PC-3 (cell line): ENCODE data around the gene CD2. TPM values are rescaled to one million over a fixed set of nuclear protein-coding genes. Genes with fewer than 3 reads are reported as not detected.

Experiments used
- ATAC-seq: fragments of 200-7000 bp; cut with Tn5 transposase; 2 replicates; pipeline ENCODE4 v1.9.1; 2020; ENCODE audit warnings: mild to moderate bottlenecking, moderate library complexity
- BruUV-seq: library from RNA; stranded (reverse); fragments of 400-500 nt; replicated peaks from 2 replicates; lab custom pipeline; 2021; lab: Mats Ljungman, UMichigan
- CTCF ChIA-PET: fragments of 300-600 bp; sonication (Branson Sonifier 250); formaldehyde crosslinking; loops from one replicate; lab custom pipeline; 2022; ENCODE audit warnings: antibody characterized with exemption; lab: Charles Lee
- POLR2A ChIA-PET: fragments of 300-600 bp; sonication (Branson Sonifier 250); formaldehyde crosslinking; loops from one replicate; lab custom pipeline; 2022; ENCODE audit warnings: antibody characterized with exemption; ENCODE audit not compliant: unreplicated experiment; lab: Charles Lee
- DNase-seq: peaks from one replicate; pipeline ENCODE4 v3.0.0-alpha.2; 2015
- H2AFZ ChIP-seq: fragments of 300-600 bp; sonication (generic); 2 replicates; pipeline ENCODE4 v1.6.0; 2016; ENCODE audit warnings: antibody characterized with exemption, low read length
- H3F3A ChIP-seq: fragments of 300-600 bp; sonication (generic); one replicate; pipeline ENCODE4 v1.6.0; 2017; ENCODE audit warnings: antibody characterized with exemption, low read length, control low read depth, mild to moderate bottlenecking; ENCODE audit not compliant: unreplicated experiment
- H3K27ac ChIP-seq: fragments of 300-600 bp; sonication (generic); 2 replicates; pipeline ENCODE4 v1.5.1; 2016; ENCODE audit warnings: mild to moderate bottlenecking, low read length
- H3K27me3 ChIP-seq: fragments of 300-600 bp; sonication (generic); 2 replicates; pipeline ENCODE4 v1.6.1; 2016; ENCODE audit warnings: low read length, mixed read lengths
- H3K36me3 ChIP-seq: fragments of 300-600 bp; sonication (generic); 2 replicates; pipeline ENCODE4 v1.6.1; 2016; ENCODE audit warnings: low read depth, mixed run types, low read length, mixed read lengths
- H3K4me1 ChIP-seq: fragments of 300-600 bp; sonication (generic); 2 replicates; pipeline ENCODE4 v1.5.1; 2016; ENCODE audit warnings: low read length; ENCODE audit not compliant: insufficient read depth
- H3K4me2 ChIP-seq: fragments of 300-600 bp; sonication (generic); 2 replicates; pipeline ENCODE4 v1.6.0; 2016; ENCODE audit warnings: low read length
- H3K4me3 ChIP-seq: fragments of 300-600 bp; sonication (generic); 2 replicates; pipeline ENCODE4 v1.5.1; 2016; ENCODE audit warnings: mild to moderate bottlenecking, low read length, mixed read lengths
- H3K79me2 ChIP-seq: fragments of 300-600 bp; sonication (generic); 2 replicates; pipeline ENCODE4 v1.6.1; 2017; ENCODE audit warnings: low read length, mixed read lengths
- H3K9ac ChIP-seq: fragments of 300-600 bp; sonication (generic); 2 replicates; pipeline ENCODE4 v1.6.0; 2016; ENCODE audit warnings: mild to moderate bottlenecking, low read length
- H3K9me2 ChIP-seq: fragments of 300-600 bp; sonication (generic); replicated peaks from 2 replicates; pipeline ENCODE4 v1.6.1; 2016; ENCODE audit warnings: mixed run types, low read length, mixed read lengths
- H3K9me3 ChIP-seq: fragments of 300-600 bp; sonication (generic); 2 replicates; pipeline ENCODE4 v1.6.1; 2016; ENCODE audit warnings: low read length, mixed read lengths
- H4K20me1 ChIP-seq: fragments of 300-600 bp; sonication (generic); 2 replicates; pipeline ENCODE4 v1.6.1; 2016; ENCODE audit warnings: low read length, mixed read lengths
- EZH2 ChIP-seq: fragments of 300-600 bp; sonication (generic); IDR thresholded peaks from one replicate; pipeline ENCODE4 v1.6.1; 2017; ENCODE audit warnings: antibody characterized with exemption, mild to moderate bottlenecking, low read length; ENCODE audit not compliant: unreplicated experiment
- EZH2phosphoT487 ChIP-seq: fragments of 300-600 bp; sonication (generic); IDR thresholded peaks from 2 replicates; pipeline ENCODE4 v1.6.1; 2018; ENCODE audit warnings: mild to moderate bottlenecking, antibody characterized with exemption, low read length, borderline replicate concordance
- intact Hi-C: fragments of 100-400 bp; cut with micrococcal nuclease; formaldehyde crosslinking; loops from 2 replicates; pipeline ENCODE4 v1.9.0; 2023
- total RNA-seq: library from RNA; depleted of rRNA; stranded (reverse); fragments of >200 nt; gene quantifications from 2 replicates; pipeline ENCODE4 v1.2.3, GENCODE V29; 2014
- TF ChIP-seq, protein P1 (sequence below): fragments of 300-600 bp; sonication (generic); conservative IDR thresholded peaks from 2 replicates; pipeline ENCODE4 v1.5.1; 2017; ENCODE audit warnings: antibody characterized with exemption, low read depth, mild to moderate bottlenecking, low read length

The CD2 gene
- total RNA-seq, 1 experiment from 2014 or later = not detected

- no peak overlapping the region for H3K9ac ChIP-seq
- H3K27ac ChIP-seq = no peak overlapping the region
- no TSS peak for BruUV-seq
- H3K4me1 ChIP-seq = no peaks in the 10 kb centered on the region
- ATAC-seq = no peak
- H3K4me3 ChIP-seq = no peak overlapping the region
- H3K36me3 ChIP-seq = no peaks in the 10 kb centered on the region
- no peak for TF ChIP-seq EZH2phosphoT487
- TF ChIP-seq, protein P1, sequence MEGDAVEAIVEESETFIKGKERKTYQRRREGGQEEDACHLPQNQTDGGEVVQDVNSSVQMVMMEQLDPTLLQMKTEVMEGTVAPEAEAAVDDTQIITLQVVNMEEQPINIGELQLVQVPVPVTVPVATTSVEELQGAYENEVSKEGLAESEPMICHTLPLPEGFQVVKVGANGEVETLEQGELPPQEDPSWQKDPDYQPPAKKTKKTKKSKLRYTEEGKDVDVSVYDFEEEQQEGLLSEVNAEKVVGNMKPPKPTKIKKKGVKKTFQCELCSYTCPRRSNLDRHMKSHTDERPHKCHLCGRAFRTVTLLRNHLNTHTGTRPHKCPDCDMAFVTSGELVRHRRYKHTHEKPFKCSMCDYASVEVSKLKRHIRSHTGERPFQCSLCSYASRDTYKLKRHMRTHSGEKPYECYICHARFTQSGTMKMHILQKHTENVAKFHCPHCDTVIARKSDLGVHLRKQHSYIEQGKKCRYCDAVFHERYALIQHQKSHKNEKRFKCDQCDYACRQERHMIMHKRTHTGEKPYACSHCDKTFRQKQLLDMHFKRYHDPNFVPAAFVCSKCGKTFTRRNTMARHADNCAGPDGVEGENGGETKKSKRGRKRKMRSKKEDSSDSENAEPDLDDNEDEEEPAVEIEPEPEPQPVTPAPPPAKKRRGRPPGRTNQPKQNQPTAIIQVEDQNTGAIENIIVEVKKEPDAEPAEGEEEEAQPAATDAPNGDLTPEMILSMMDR = no peak
- no peak for TF ChIP-seq EZH2
- H3K9me2 ChIP-seq = no peaks in the 10 kb centered on the region
- no peak overlapping the region for H2AFZ ChIP-seq
- H3K79me2 ChIP-seq = no peaks in the 10 kb centered on the region
- no peaks in the 10 kb centered on the region for H3F3A ChIP-seq
- no peak overlapping the region for H3K4me2 ChIP-seq
- ChIA-PET CTCF (no interaction called here), POLR2A (no interaction called here)
- H3K9me3 ChIP-seq = no peaks in the 10 kb centered on the region
- no peak for DNase-seq
- H4K20me1 ChIP-seq = no peaks in the 10 kb centered on the region
- intact Hi-C loops = no loop called here
- H3K27me3 ChIP-seq = 0 out of 2 replicates have a peak, but pooled peaks cover under 1% of the 10 kb centered on the region
Measured at GRCh38 chr1:116793357-116793935, 39.2 kb downstream of the CD2 start.

- no peaks in the 10 kb centered on the region for H3F3A ChIP-seq
- no peaks in the 10 kb centered on the region for H4K20me1 ChIP-seq
- no peak overlapping the region for H3K9ac ChIP-seq
- H3K4me3 ChIP-seq = no peak overlapping the region
- no peak overlapping the region for H3K4me2 ChIP-seq
- H3K27me3 ChIP-seq = no peaks in the 10 kb centered on the region
- H3K9me3 ChIP-seq = no peaks in the 10 kb centered on the region
- no TSS peak for BruUV-seq
- H3K4me1 ChIP-seq = no peaks in the 10 kb centered on the region
- H3K27ac ChIP-seq = no peak overlapping the region
- ChIA-PET CTCF (interaction anchor here (0.9 kb wide), 1 partner anchor 122 kb away, joined by 3 read pairs; no protein-coding TSS in a partner anchor), POLR2A (no interaction called here)
- TF ChIP-seq, protein P1 = no peak
- TF ChIP-seq EZH2 (no peak), EZH2phosphoT487 (no peak)
- no peak for ATAC-seq
- no peak overlapping the region for H2AFZ ChIP-seq
- H3K79me2 ChIP-seq = no peaks in the 10 kb centered on the region
- intact Hi-C loops = no loop called here
- H3K9me2 ChIP-seq = no peaks in the 10 kb centered on the region
- DNase-seq = no peak
- H3K36me3 ChIP-seq = no peaks in the 10 kb centered on the region
Measured at GRCh38 chr1:116794371-116794770, 40.1 kb downstream of the CD2 start.

GRCh38 chr1:116794804-116795481 is 40.7 kb downstream of the CD2 start:
- no peak for ATAC-seq
- Histone ChIP-seq H4K20me1 (no peaks in the 10 kb centered on the region), H3K4me3 (no peak overlapping the region), H3K9ac (no peak overlapping the region), H3K9me2 (no peaks in the 10 kb centered on the region), H3K9me3 (no peaks in the 10 kb centered on the region), H3K4me1 (no peaks in the 10 kb centered on the region), H3K27me3 (no peaks in the 10 kb centered on the region), H3K27ac (no peak overlapping the region), H3F3A (no peaks in the 10 kb centered on the region), H3K36me3 (no peaks in the 10 kb centered on the region), H2AFZ (no peak overlapping the region), H3K4me2 (no peak overlapping the region), H3K79me2 (no peaks in the 10 kb centered on the region)
- DNase-seq = no peak
- POLR2A ChIA-PET = no interaction called here
- CTCF ChIA-PET = interaction anchor here (0.9 kb wide), 1 partner anchor 123 kb away, joined by 3 read pairs; no protein-coding TSS in a partner anchor
- no peak for TF ChIP-seq EZH2phosphoT487
- TF ChIP-seq, protein P1 = no peak
- TF ChIP-seq EZH2 = no peak
- no TSS peak for BruUV-seq
- intact Hi-C loops = no loop called here
